ENCODE measurements around the gene DNAI2.
"Not testable (repeated sequence)": the region's sequence is repeated elsewhere in the genome, so short reads cannot be mapped to it uniquely, and the experiment has no call there.

DNAI2 gene

GRCh38 chr17:74243013-74243755 lies 30.9 kb upstream of the DNAI2 start:
- no peak for DNase-seq
- in situ Hi-C loops (cut with MboI; ENCODE audit: low pct_unique_long_range_greater_than_20kb, low sequenced_read_pairs), result no loop called here

- in situ Hi-C loops (cut with MboI; ENCODE audit: low pct_unique_long_range_greater_than_20kb, low sequenced_read_pairs), result no loop called here
- no peak for DNase-seq
Measured at GRCh38 chr17:74244128-74244527, 29.9 kb upstream of the DNAI2 start.

- DNase-seq, result no peak
- in situ Hi-C loops (cut with MboI; ENCODE audit: low pct_unique_long_range_greater_than_20kb, low sequenced_read_pairs), result no loop called here
Measured at GRCh38 chr17:74244548-74244947, 29.5 kb upstream of the DNAI2 start.

- in situ Hi-C loops (cut with MboI; ENCODE audit: low pct_unique_long_range_greater_than_20kb, low sequenced_read_pairs), result no loop called here
- DNase-seq, result no peak
Measured at GRCh38 chr17:74245145-74245831, 28.7 kb upstream of the DNAI2 start.

GRCh38 chr17:74245871-74246270 lies 28.2 kb upstream of the DNAI2 start:
- no peak for DNase-seq
- in situ Hi-C loops (cut with MboI; ENCODE audit: low pct_unique_long_range_greater_than_20kb, low sequenced_read_pairs), result no loop called here

- DNase-seq, result no peak
- in situ Hi-C loops (cut with MboI; ENCODE audit: low pct_unique_long_range_greater_than_20kb, low sequenced_read_pairs), result no loop called here
Measured at GRCh38 chr17:74249590-74250270, 24.3 kb upstream of the DNAI2 start.

GRCh38 chr17:74250324-74250995 lies 23.6 kb upstream of the DNAI2 start:
- DNase-seq, result no peak
- in situ Hi-C loops (cut with MboI; ENCODE audit: low pct_unique_long_range_greater_than_20kb, low sequenced_read_pairs), result no loop called here

GRCh38 chr17:74251051-74251450 lies 23.0 kb upstream of the DNAI2 start:
- in situ Hi-C loops (cut with MboI; ENCODE audit: low pct_unique_long_range_greater_than_20kb, low sequenced_read_pairs), result no loop called here
- no peak for DNase-seq

GRCh38 chr17:74251569-74251968 lies 22.5 kb upstream of the DNAI2 start:
- in situ Hi-C loops (cut with MboI; ENCODE audit: low pct_unique_long_range_greater_than_20kb, low sequenced_read_pairs), result no loop called here
- no peak for DNase-seq

GRCh38 chr17:74252211-74252610 lies 21.8 kb upstream of the DNAI2 start:
- DNase-seq, result no peak
- in situ Hi-C loops (cut with MboI; ENCODE audit: low pct_unique_long_range_greater_than_20kb, low sequenced_read_pairs), result no loop called here

- in situ Hi-C loops (cut with MboI; ENCODE audit: low pct_unique_long_range_greater_than_20kb, low sequenced_read_pairs), result no loop called here
- DNase-seq, result no peak
Measured at GRCh38 chr17:74253036-74253435, 21.0 kb upstream of the DNAI2 start.

GRCh38 chr17:74257311-74257710 lies 16.7 kb upstream of the DNAI2 start:
- in situ Hi-C loops (cut with MboI; ENCODE audit: low pct_unique_long_range_greater_than_20kb, low sequenced_read_pairs), result no loop called here
- no peak for DNase-seq

GRCh38 chr17:74259667-74260524 lies 14.1 kb upstream of the DNAI2 start:
- in situ Hi-C loops (cut with MboI; ENCODE audit: low pct_unique_long_range_greater_than_20kb, low sequenced_read_pairs), result no loop called here
- no peak for DNase-seq

GRCh38 chr17:74260525-74260850 lies 13.5 kb upstream of the DNAI2 start:
- in situ Hi-C loops (cut with MboI; ENCODE audit: low pct_unique_long_range_greater_than_20kb, low sequenced_read_pairs), result no loop called here
- DNase-seq, result no peak

GRCh38 chr17:74262601-74263000 lies 11.4 kb upstream of the DNAI2 start:
- in situ Hi-C loops (cut with MboI; ENCODE audit: low pct_unique_long_range_greater_than_20kb, low sequenced_read_pairs), result no loop called here
- DNase-seq, result no peak

- in situ Hi-C loops (cut with MboI; ENCODE audit: low pct_unique_long_range_greater_than_20kb, low sequenced_read_pairs); DNase-seq: not testable (repeated sequence)
Measured at GRCh38 chr17:74267054-74267453, 7.0 kb upstream of the DNAI2 start.

- in situ Hi-C loops (cut with MboI; ENCODE audit: low pct_unique_long_range_greater_than_20kb, low sequenced_read_pairs), result no loop called here
- no peak for DNase-seq
Measured at GRCh38 chr17:74267579-74267978, 6.5 kb upstream of the DNAI2 start.

- no peak for DNase-seq
- in situ Hi-C loops (cut with MboI; ENCODE audit: low pct_unique_long_range_greater_than_20kb, low sequenced_read_pairs), result no loop called here
Measured at GRCh38 chr17:74267987-74268499, 6.0 kb upstream of the DNAI2 start.

- in situ Hi-C loops (cut with MboI; ENCODE audit: low pct_unique_long_range_greater_than_20kb, low sequenced_read_pairs), result no loop called here
- no peak for DNase-seq
Measured at GRCh38 chr17:74268558-74268957, 5.5 kb upstream of the DNAI2 start.

All from KBM-7 (cell line).